Renal cortex interstitium (tissue), 11 donors: ENCODE results near the gene SNX15. TPM values are rescaled to one million over a fixed set of nuclear protein-coding genes. Genes with fewer than 3 reads are reported as not detected.

Experiments used
- DNase-seq, 11 donors: peaks; one replicate each; pipeline ENCODE4 v3.0.0-alpha.2; 2013; ENCODE audit warnings: low read depth in 9 of 11, low spot score in 4 of 11; ENCODE audit errors: extremely low read depth in 1 of 11
- polyA plus RNA-seq, 3 donors: library from polyadenylated mRNA; unstranded; fragments of 120-200 nt; gene quantifications; one replicate each; pipeline ENCODE4 v1.2.1, GENCODE V29; 2013; ENCODE audit not compliant: insufficient read length in 3 of 3

The SNX15 gene
- polyA plus RNA-seq, 3 donors: 21.4 to 33.1 (median 27.1) TPM

- DNase-seq: no peak
Measured at GRCh38 chr11:65043881-65044501, 16.8 kb downstream of the SNX15 start.

- DNase-seq: no peak
Measured at GRCh38 chr11:65045061-65045460, 17.8 kb downstream of the SNX15 start.

GRCh38 chr11:65045728-65046127, 18.5 kb downstream of the SNX15 start:
- DNase-seq: no peak

- no peak for DNase-seq
Measured at GRCh38 chr11:65047581-65048422, 20.6 kb downstream of the SNX15 start.

GRCh38 chr11:65051398-65051858, 24.2 kb downstream of the SNX15 start:
- DNase-seq: no peak

GRCh38 chr11:65053827-65054508, 26.7 kb downstream of the SNX15 start:
- DNase-seq: no peak

- no peak for DNase-seq
Measured at GRCh38 chr11:65055538-65055937, 28.3 kb downstream of the SNX15 start.

- no peak for DNase-seq
Measured at GRCh38 chr11:65056999-65057398, 29.8 kb downstream of the SNX15 start.

- no peak for DNase-seq
Measured at GRCh38 chr11:65057526-65057925, 30.3 kb downstream of the SNX15 start.

- no peak for DNase-seq
Measured at GRCh38 chr11:65058012-65058411, 30.8 kb downstream of the SNX15 start.

GRCh38 chr11:65058419-65059054, 31.3 kb downstream of the SNX15 start, which contains the start of gene NAALADL1:
Gene NAALADL1 (minus strand): TSS chr11:65058553. CDS start chr11:65058521, 32 bp downstream.
- no peak for DNase-seq

- DNase-seq: no peak
Measured at GRCh38 chr11:65059523-65059922, 32.3 kb downstream of the SNX15 start.

- DNase-seq: no peak
Measured at GRCh38 chr11:65059959-65060824, 33.0 kb downstream of the SNX15 start.

GRCh38 chr11:65060913-65061408, 33.7 kb downstream of the SNX15 start:
- DNase-seq: no peak

- no peak for DNase-seq
Measured at GRCh38 chr11:65063532-65063931, 36.3 kb downstream of the SNX15 start.

GRCh38 chr11:65064847-65065240, 37.6 kb downstream of the SNX15 start:
- no peak for DNase-seq

GRCh38 chr11:65065851-65066250, 38.6 kb downstream of the SNX15 start:
- no peak for DNase-seq

- DNase-seq: no peak
Measured at GRCh38 chr11:65066315-65066714, 39.1 kb downstream of the SNX15 start.
